Stomach (tissue), 4 donors: ENCODE measurements around the gene SH3RF2.

Source experiments
- CTCF ChIP-seq, 7 experiments: fragments of 450-650 bp in 4 of 7; fragments of 200-600 bp in 3 of 7; sonication (generic) in 3 of 7; IDR thresholded peaks; one replicate each; pipeline ENCODE4 v1.5.1; 2016 to 2019; ENCODE audit warnings: antibody characterized with exemption in 7 of 7, control low read depth in 2 of 7, mild to moderate bottlenecking in 1 of 7
- POLR2A ChIP-seq, 4 donors: fragments of 450-650 bp; IDR thresholded peaks; one replicate each; pipeline ENCODE4 v1.6.1; 2016; ENCODE audit warnings: antibody characterized with exemption in 4 of 4, control low read depth in 2 of 4, mild to moderate bottlenecking in 1 of 4, moderate library complexity in 1 of 4
- POLR2AphosphoS5 ChIP-seq, 3 donors: sonication (generic); formaldehyde crosslinking; IDR thresholded peaks; one replicate each; pipeline ENCODE4 v1.6.1; 2016; ENCODE audit warnings: antibody characterized with exemption in 3 of 3

- TF ChIP-seq CTCF (IDR thresholded peaks at IDR 0.05): no peak
- no peak for TF ChIP-seq POLR2AphosphoS5 (IDR thresholded peaks at IDR 0.05)
- TF ChIP-seq POLR2A (IDR thresholded peaks at IDR 0.05): no peak
Measured at GRCh38 chr5:145898171-145898570, 38.2 kb upstream of the SH3RF2 start.
